Left colon (tissue), 2 donors: Measurements from ENCODE around the gene MNT. TPM values are rescaled to one million over a fixed set of nuclear protein-coding genes. Genes with fewer than 3 reads are reported as not detected.

Experiments
- ATAC-seq: fragments of 200-7000 bp; cut with Tn5 transposase; one replicate; pipeline ENCODE4 v1.9.1; 2020; ENCODE audit warnings: mild to moderate bottlenecking, moderate library complexity
- DNase-seq, 2 donors: peaks; one replicate each; pipeline ENCODE4 v3.0.0-alpha.2; 2020
- intact Hi-C, 2 donors: fragments of 100-400 bp; cut with DNase I in 1 of 2; cut with micrococcal nuclease in 1 of 2; formaldehyde crosslinking; loops; one replicate each; pipeline versions ENCODE4 v1.11.2 to v1.14.0; 2022; cut with DNase I, micrococcal nuclease
- total RNA-seq, 2 donors: library from RNA; stranded (reverse); fragmentation: NEBNext Ultra II Directional; extraction: Animal tissue kit (Norgen Biotek cat#: 25700); gene quantifications; one replicate each; pipeline ENCODE4 v1.2.1, GENCODE V29; 2021
- donor health status: DM: no; HTN: no; CAD: no.
- donor health status: DM: yes; HTN: yes; CAD: no.

MNT gene
- total RNA-seq, 2 donors from 2014 or later = 22.3 to 25.6 TPM

DNA sequence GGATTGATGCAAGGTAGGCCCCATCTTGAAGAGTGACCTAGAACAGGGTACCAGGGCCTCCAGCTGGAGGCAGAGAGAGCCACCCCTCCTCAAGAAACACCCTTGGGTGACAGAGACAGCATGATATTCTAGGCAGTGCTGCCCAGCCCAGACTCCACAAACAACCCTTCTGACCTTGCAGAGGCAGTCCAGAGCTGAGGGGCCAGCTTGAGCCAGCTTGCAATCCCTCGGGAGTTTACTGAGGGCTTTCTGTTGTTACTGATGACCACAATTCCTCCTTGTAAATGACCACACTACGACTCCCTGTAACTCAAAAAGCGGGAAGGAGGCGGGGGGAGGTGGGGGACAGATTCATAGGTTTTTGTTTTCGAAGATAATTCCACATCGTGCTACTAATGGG, 18.6 kb upstream of the MNT start:
- no peak for DNase-seq
- intact Hi-C loops = loop anchor here in 1 of 2 donors (5.0 kb wide), 1 partner anchor 37 kb away; no protein-coding TSS in a partner anchor
- ATAC-seq = no peak

GRCh38 chr17:2418572-2418971, 17.7 kb upstream of the MNT start:
- intact Hi-C loops = loop anchor here in 1 of 2 donors (5.0 kb wide), 1 partner anchor 36 kb away; no protein-coding TSS in a partner anchor
- DNase-seq (no peak), ATAC-seq (no peak)

- DNase-seq (peak; percentile 73 to 91), ATAC-seq (peak; percentile 82)
- intact Hi-C loops = loop anchor here (2.0 to 5.0 kb wide), 2 partner anchors 33 to 34 kb away; no protein-coding TSS in a partner anchor
Observed at GRCh38 chr17:2416010-2416734, 15.3 kb upstream of the MNT start.

GRCh38 chr17:2415081-2415480, 14.2 kb upstream of the MNT start:
- DNase-seq (no peak), ATAC-seq (no peak)
- intact Hi-C loops = loop anchor here in 1 of 2 donors (5.0 kb wide), 1 partner anchor 33 kb away; no protein-coding TSS in a partner anchor

DNA sequence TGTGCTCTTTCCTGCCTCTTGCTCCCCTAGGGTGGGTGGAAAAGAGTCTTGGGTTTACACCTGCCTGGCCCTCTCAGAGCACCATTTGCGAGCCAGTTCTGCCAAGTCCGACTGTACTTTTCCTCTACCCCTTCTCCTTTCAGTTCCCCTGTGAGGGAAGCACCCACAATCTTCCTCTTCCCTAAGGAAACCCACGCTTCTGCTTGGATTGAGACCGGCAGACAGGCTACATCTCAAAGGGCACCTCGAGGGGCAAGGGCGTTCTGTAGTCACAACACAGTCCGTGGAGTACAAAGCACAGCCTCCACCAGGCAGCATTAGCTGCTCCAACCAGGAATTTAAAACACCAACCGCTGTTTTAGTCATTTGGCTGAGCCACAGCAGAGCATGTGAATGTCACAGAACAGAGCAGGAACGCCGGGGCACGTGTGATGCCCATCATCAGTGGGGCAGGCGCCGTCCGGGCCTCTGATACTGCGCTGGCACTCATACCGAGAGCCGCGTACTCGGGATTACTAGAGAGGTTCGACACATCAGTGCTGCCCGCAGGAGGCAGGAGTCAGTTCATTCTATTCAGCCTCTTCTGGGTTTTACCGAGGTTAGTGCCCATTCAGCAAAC, 13.7 kb upstream of the MNT start:
- ATAC-seq = no peak
- intact Hi-C loops = loop anchor here in 1 of 2 donors (5.0 kb wide), 1 partner anchor 32 kb away; no protein-coding TSS in a partner anchor

GRCh38 chr17:2412561-2413021, 11.7 kb upstream of the MNT start:
- no peak for DNase-seq
- intact Hi-C loops = no loop called here
- peak; percentile 36 for ATAC-seq

More for the DNA sequence above, 13.7 kb upstream of the MNT start:
- no peak for DNase-seq

- ATAC-seq = no peak
- intact Hi-C loops = no loop called here
- no peak for DNase-seq
Observed at GRCh38 chr17:2410951-2411350, 10.1 kb upstream of the MNT start.

DNA sequence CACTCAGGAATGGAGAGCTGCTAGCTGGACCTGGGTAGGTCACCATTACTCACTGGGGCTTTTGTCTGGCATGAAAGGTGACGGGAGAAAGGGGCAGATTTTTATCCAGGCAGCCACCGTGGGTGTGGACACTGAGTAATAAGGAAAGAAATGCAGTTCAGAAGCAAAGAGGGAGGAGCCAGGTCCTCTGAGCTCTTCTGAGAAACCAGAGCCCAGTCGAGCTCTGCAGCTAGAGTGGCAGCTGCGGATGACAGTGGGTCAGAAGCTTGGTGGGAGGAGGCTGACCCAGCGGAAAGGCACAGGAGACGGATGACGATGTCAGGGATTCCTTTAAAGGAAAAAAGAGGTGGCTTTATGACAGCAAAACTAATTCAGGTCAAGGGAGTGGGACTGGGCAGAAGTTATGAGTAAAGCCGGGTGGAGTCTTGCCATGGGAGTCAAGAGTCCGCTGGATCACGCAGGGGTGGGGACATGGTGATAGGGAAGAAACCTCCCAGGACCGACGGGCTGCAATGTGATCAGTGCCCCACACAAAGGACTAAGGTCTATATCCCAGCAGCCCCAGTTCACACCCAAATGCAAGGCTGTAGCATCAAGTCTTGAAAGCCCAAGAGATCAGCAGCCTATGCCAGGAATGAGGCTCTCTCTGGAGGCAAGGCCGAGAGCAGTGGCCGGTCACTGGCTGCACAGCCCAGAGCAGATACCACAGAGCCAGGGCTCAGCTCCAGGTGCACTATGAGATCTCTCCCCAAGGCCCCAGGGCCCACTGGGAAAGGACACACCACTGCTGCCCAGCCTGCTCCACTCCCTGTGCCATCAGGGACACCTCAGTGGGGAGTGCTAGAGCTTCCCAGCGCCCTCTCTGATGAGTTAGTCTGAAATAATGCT, 6.3 kb upstream of the MNT start:
- intact Hi-C loops = no loop called here
- ATAC-seq = peak; percentile 75
- DNase-seq = peak; percentile 84 to 93

- ATAC-seq (peak; percentile 30), DNase-seq (peak; percentile 68 to 85)
- intact Hi-C loops = no loop called here
Observed at GRCh38 chr17:2406271-2406902, 5.5 kb upstream of the MNT start.

DNA sequence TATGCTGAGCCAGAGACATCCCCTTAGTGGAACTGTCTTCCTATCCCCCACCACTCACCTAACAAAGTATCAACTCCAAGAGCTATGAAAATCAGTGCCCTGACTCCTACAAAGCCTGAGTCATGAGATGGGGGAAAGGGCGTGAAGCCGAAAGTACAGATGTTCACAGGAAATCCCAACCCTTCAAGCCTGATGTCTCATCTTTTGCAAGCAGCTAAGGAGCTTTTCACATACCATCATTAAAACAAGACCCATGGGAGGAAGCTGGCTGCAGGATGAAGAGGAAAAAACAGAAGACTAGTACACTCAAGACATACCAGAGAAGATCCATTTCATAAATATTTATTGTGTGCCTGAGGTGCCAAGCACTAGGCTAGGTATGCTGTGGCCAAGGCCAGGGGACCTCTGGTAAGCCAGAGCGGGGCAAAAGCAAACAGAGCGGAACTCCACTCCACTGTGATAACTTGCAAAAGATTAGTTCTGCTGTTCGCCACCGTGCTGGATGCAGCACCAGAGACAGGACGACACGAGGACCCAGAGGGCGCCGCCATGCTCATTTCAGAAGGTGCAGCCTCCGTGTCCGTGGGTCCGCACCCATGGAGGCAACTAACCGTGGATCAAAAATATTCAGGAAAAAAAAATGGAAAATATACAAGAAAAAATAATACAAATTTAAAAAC, 4.5 kb upstream of the MNT start:
- intact Hi-C loops = no loop called here
- DNase-seq = no peak

DNA sequence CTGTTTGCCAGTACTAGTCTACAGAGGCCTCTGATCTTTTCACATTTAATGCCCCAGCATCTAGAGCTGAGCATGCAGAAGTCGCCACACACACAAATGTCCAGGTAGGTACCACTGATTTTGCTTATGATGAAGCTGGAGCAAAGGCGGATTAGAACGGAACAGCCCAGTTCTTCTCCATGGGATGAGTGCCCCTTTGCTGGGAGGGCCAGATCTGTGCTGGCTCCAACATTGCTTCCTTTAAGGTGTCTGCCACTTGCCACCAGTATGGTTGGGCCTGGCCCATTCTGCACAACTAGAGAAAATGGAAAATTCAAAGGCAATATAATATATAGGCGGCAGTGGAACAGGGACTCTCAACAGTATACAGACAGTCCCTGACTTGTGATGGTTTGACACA, 2.2 kb upstream of the MNT start:
- intact Hi-C loops = no loop called here
- ATAC-seq (no peak), DNase-seq (no peak)

More for the DNA sequence above, 4.5 kb upstream of the MNT start:
- ATAC-seq = no peak

DNA sequence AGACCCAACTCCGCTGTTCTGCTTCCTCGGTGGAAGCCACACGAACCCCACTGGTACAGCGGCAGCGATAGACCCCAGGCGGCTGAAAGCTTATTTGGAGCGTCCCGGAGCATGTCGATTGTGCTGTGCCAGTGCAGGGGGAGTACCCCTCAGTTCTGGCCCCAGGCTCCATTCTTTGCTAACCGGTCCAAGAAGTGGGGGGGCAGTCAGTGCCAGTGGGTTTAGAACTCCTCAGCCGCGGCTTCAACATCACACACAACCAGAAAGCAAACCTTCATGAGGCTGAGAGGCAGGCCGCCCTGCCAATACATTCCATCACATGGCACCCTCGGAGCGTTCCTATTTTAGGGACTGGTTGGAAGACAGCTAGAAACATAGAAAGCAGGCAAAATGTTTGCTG, 1.7 kb upstream of the MNT start:
- DNase-seq (no peak), ATAC-seq (no peak)
- intact Hi-C loops = no loop called here

- DNase-seq = peak; percentile 100
- intact Hi-C loops = no loop called here
- peak; percentile 46 for ATAC-seq
Observed at GRCh38 chr17:2401426-2402221, 764 bp upstream of the MNT start.

GRCh38 chr17:2400474-2400866, 390 bp downstream of the MNT start:
- ATAC-seq (peak; percentile 5), DNase-seq (peak; percentile 68 to 73)
- intact Hi-C loops = no loop called here

- DNase-seq (peak; percentile 95 to 96), ATAC-seq (peak; percentile 54)
Observed at GRCh38 chr17:2399572-2400473, 1.0 kb downstream of the MNT start.

More at GRCh38 chr17:2399572-2400473, 1.0 kb downstream of the MNT start:
- intact Hi-C loops = no loop called here
